Stimulated activated CD4-positive, alpha-beta T cell treated with anti-CD3 and anti-CD28 coated beads, TNF-alpha, amount 100 ng/mL, for 48 hours (primary cell): Measurements from ENCODE around the gene KRTAP5-2.
"Not testable (repeated sequence)": the region's sequence is repeated elsewhere in the genome, so short reads cannot be mapped to it uniquely, and the experiment has no call there.

Experiments
- DNase-seq, 3 donors: peaks; one replicate each; pipeline ENCODE4 v3.0.0-alpha.2; 2020; ENCODE audit warnings: low read depth in 3 of 3

The KRTAP5-2 gene

GRCh38 chr11:1597994-1598380, at the start of gene KRTAP5-2:
TSS of gene KRTAP5-2 (minus strand) at chr11:1598294. CDS start at chr11:1598250, 44 bp downstream.
- no peak for DNase-seq

- not testable (repeated sequence) for DNase-seq
Observed at GRCh38 chr11:1646540-1646939, 48.4 kb upstream of the KRTAP5-2 start.

GRCh38 chr11:1645357-1645821, 47.3 kb upstream of the KRTAP5-2 start:
- no peak for DNase-seq

GRCh38 chr11:1644601-1645356, 46.7 kb upstream of the KRTAP5-2 start:
- no peak for DNase-seq

GRCh38 chr11:1643146-1643690, 45.1 kb upstream of the KRTAP5-2 start:
- no peak for DNase-seq

GRCh38 chr11:1642288-1643145, 44.4 kb upstream of the KRTAP5-2 start:
- DNase-seq = no peak

GRCh38 chr11:1641096-1641495, 43.0 kb upstream of the KRTAP5-2 start:
- no peak for DNase-seq

- peak in 1 of 3 donors; percentile 28 for DNase-seq
Observed at GRCh38 chr11:1640076-1640946, 42.2 kb upstream of the KRTAP5-2 start.

- no peak for DNase-seq
Observed at GRCh38 chr11:1639666-1640065, 41.6 kb upstream of the KRTAP5-2 start.

GRCh38 chr11:1639102-1639620, 41.1 kb upstream of the KRTAP5-2 start:
- no peak for DNase-seq

GRCh38 chr11:1638344-1638743, 40.2 kb upstream of the KRTAP5-2 start:
- DNase-seq = no peak

GRCh38 chr11:1637628-1638027, 39.5 kb upstream of the KRTAP5-2 start:
- no peak for DNase-seq

GRCh38 chr11:1636291-1636950, 38.3 kb upstream of the KRTAP5-2 start:
- no peak for DNase-seq

GRCh38 chr11:1633864-1634263, 35.8 kb upstream of the KRTAP5-2 start:
- no peak for DNase-seq

- DNase-seq = no peak
Observed at GRCh38 chr11:1632053-1632714, 34.1 kb upstream of the KRTAP5-2 start.

- no peak for DNase-seq
Observed at GRCh38 chr11:1631066-1631568, 33.0 kb upstream of the KRTAP5-2 start.

GRCh38 chr11:1630271-1630670, 32.2 kb upstream of the KRTAP5-2 start:
- DNase-seq = no peak

GRCh38 chr11:1629326-1630185, 31.5 kb upstream of the KRTAP5-2 start, which contains the start of gene KRTAP5-5:
TSS of gene KRTAP5-5 (plus strand) at chr11:1629775. CDS start at chr11:1629841, 66 bp downstream.
- no peak for DNase-seq
